GM12865 (cell line): ENCODE data around the gene KRCC1.
"Not testable (repeated sequence)": the region's sequence is repeated elsewhere in the genome, so short reads cannot be mapped to it uniquely, and the experiment has no call there.

Source experiments
- DNase-seq: peaks from one replicate; pipeline ENCODE4 v3.0.0; 2010; ENCODE audit warnings: low read depth
- H3K4me3 ChIP-seq: 2 replicates; pipeline ENCODE4 v1.5.1; 2011; ENCODE audit warnings: mild to moderate bottlenecking, low read depth, low read length, control low read depth
- CTCF ChIP-seq: IDR thresholded peaks from 2 replicates; pipeline ENCODE4 v1.5.1; 2011; ENCODE audit warnings: low read length, control low read depth, low read depth, inconsistent platforms; ENCODE audit not compliant: insufficient read depth; ENCODE audit errors: missing control alignments

The KRCC1 gene

GRCh38 chr2:88003074-88003755 is 52.4 kb downstream of the KRCC1 start:
- no peak overlapping the region for H3K4me3 ChIP-seq
- DNase-seq, result no peak
- no peak for TF ChIP-seq CTCF

- TF ChIP-seq CTCF, result no peak
- H3K4me3 ChIP-seq, result no peak overlapping the region
- DNase-seq, result no peak
Observed at GRCh38 chr2:88002359-88002707, 53.2 kb downstream of the KRCC1 start.

- not testable (repeated sequence) for H3K4me3 ChIP-seq, DNase-seq
Observed at GRCh38 chr2:88000474-88000873, 55.1 kb downstream of the KRCC1 start.

DNA sequence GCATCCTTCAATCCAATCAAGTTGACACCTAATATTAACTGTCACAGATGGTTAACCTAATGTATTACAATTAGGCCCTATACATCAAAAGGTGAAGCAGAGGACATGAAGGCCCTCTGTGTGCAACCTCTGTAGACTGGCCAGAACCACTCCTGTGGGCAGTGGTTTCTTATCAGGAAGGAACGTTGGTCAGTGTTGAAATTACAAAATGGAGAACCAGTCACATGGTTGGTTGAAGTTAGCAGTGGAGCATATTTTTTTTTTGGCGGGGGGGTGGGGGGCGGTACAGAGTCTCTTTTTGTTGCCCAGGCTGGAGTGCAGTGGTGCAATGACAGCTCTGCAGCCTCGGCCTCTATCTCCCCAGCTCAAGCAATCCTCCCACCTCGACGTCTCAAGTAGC is 59.0 kb downstream of the KRCC1 start:
- no peak for TF ChIP-seq CTCF
- no peak for DNase-seq
- H3K4me3 ChIP-seq, result no peak overlapping the region

DNA sequence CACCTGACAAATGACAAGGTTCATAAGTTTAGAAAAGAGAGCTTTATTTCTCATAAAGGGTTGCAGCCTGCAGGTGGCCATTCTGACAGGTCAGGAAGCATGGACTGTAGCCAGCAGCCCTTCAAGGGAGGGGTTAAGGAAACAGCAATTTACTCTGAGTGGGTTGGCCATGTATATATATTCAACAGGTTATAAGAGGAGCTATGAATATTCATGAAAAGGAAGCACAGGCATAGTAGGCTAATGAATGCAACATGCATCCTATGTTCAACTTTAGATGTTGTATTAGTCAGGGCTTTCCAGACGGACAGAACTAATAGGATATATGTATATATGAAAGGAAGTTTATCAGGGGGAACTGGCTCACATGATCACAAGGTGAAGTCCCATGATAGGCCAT is 59.8 kb downstream of the KRCC1 start:
- no peak overlapping the region for H3K4me3 ChIP-seq
- no peak for DNase-seq
- TF ChIP-seq CTCF, result no peak

GRCh38 chr2:87994304-87994850 is 61.2 kb downstream of the KRCC1 start:
- not testable (repeated sequence) for DNase-seq, H3K4me3 ChIP-seq

DNA sequence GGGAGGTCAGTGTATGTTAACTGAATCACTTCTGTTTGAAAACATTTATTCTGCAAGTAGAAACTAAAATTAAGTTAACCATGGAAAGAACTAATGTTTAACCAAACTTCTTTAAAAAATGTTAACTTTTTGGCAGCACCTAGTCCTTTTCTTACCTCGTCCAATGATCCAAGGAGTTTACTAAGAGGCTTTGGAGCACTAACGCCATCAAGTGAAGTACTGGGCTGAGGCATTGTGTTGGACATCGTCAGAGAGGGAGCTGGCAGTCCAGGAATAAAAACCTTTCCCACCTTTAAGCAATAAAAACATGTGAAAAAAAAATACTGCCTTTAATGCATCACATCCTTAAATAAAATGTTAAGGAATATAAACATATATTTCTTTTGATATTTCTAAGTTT is 63.0 kb downstream of the KRCC1 start:
- not testable (repeated sequence) for DNase-seq, H3K4me3 ChIP-seq

DNA sequence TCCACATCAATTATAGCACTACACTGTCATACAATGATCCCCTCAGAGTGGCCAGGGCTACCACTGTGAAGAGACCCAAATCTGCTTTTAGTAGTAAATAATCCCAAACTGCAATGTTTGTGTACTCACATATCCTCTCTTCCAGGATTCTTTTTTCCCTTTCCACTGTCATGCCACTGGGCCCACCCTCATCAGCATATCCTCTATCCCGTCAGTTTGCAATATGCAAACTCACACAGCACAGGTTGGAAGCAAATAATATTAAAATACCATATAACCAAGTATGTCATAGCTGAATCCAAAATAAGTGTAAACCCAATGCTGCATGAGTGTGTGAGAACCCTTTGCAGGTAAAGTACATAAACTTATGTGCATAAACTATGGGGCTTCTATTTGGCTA is 68.1 kb downstream of the KRCC1 start:
- not testable (repeated sequence) for H3K4me3 ChIP-seq, DNase-seq

- not testable (repeated sequence) for H3K4me3 ChIP-seq, DNase-seq
Observed at GRCh38 chr2:87985902-87986301, 69.7 kb downstream of the KRCC1 start.

GRCh38 chr2:87981182-87981581 is 74.4 kb downstream of the KRCC1 start:
- not testable (repeated sequence) for H3K4me3 ChIP-seq, DNase-seq
